Endothelial cell of umbilical vein (primary cell): ENCODE data around the gene PLXDC1. TPM values are rescaled to one million over a fixed set of nuclear protein-coding genes. Genes with fewer than 3 reads are reported as not detected.

ENCODE experiments used
- BruUV-seq: library from RNA; stranded (reverse); fragments of 400-500 nt; replicated peaks from 2 replicates; lab custom pipeline; 2021; lab: Mats Ljungman, UMichigan
- CTCF ChIA-PET: fragments of 300-600, 350-600 bp; sonication (Branson Sonifier 250); formaldehyde crosslinking; loops from one replicate; lab custom pipeline; 2021; ENCODE audit warnings: antibody characterized with exemption, inconsistent platforms; lab: Charles Lee
- POLR2A ChIA-PET: fragments of 300-600, 350-600 bp; sonication (Branson Sonifier 250); formaldehyde crosslinking; loops from one replicate; lab custom pipeline; 2021; ENCODE audit warnings: antibody characterized with exemption, inconsistent platforms; lab: Charles Lee
- DNase-seq: peaks from one replicate; pipeline ENCODE4 v3.0.0-alpha.2; 2011; ENCODE audit warnings: low read depth, low spot score
- FAIRE-seq: peaks from 2 replicates; lab custom pipeline; 2011; peaks lifted over from hg19 to GRCh38; lab: Jason Lieb, UNC
- H2AFZ ChIP-seq: 2 replicates; pipeline ENCODE4 v1.6.0; 2012; ENCODE audit warnings: low read depth, low read length, control low read depth, inconsistent platforms
- H3K27ac ChIP-seq: 2 replicates; pipeline ENCODE4 v1.5.1; 2011; ENCODE audit warnings: low read depth, mild to moderate bottlenecking, control low read depth, low read length, moderate library complexity; ENCODE audit not compliant: insufficient read depth
- H3K27me3 ChIP-seq, 2 experiments: 2 replicates each; pipeline versions ENCODE4 v1.6.0 to v1.6.1; 2011; ENCODE audit warnings: low read length in 2 of 2, mixed read lengths in 1 of 2; ENCODE audit not compliant: control insufficient read depth in 2 of 2, insufficient read depth in 2 of 2
- H3K36me3 ChIP-seq, 2 experiments: 2 replicates in 1 of 2; 3 replicates in 1 of 2; pipeline ENCODE4 v1.5.1; 2011; ENCODE audit warnings: low read length in 2 of 2, mild to moderate bottlenecking in 1 of 2, moderate library complexity in 1 of 2; ENCODE audit not compliant: control insufficient read depth in 2 of 2, insufficient read depth in 2 of 2; ENCODE audit errors: extremely low read depth in 1 of 2
- H3K4me1 ChIP-seq: 3 replicates; pipeline ENCODE4 v1.5.1; 2011; ENCODE audit warnings: mild to moderate bottlenecking, low read length; ENCODE audit not compliant: control insufficient read depth, insufficient read depth; ENCODE audit errors: extremely low read depth
- H3K4me2 ChIP-seq: 2 replicates; pipeline ENCODE4 v1.6.1; 2011; ENCODE audit warnings: low read length, control low read depth, mixed read lengths; ENCODE audit not compliant: insufficient read depth
- H3K4me3 ChIP-seq, 3 experiments: fragments of 200-600 bp in 1 of 3; sonication (generic), shearing (Covaris generic) in 1 of 3; replicated peaks in 1 of 3; 2 replicates each; pipeline ENCODE4 v1.5.1; 2011 to 2016; ENCODE audit warnings: control low read depth in 3 of 3, low read length in 3 of 3, mild to moderate bottlenecking in 2 of 3, inconsistent platforms in 1 of 3, low read depth in 1 of 3, moderate library complexity in 1 of 3; ENCODE audit not compliant: insufficient read depth in 1 of 3
- H3K79me2 ChIP-seq: 2 replicates; pipeline ENCODE4 v1.6.0; 2012; ENCODE audit warnings: low read length, inconsistent platforms; ENCODE audit not compliant: control insufficient read depth, insufficient read depth
- H3K9ac ChIP-seq: replicated peaks from 2 replicates; pipeline ENCODE3; 2011; ENCODE audit warnings: low read length, control low read depth; ENCODE audit not compliant: insufficient read depth; ENCODE audit errors: extremely low read depth
- H3K9me1 ChIP-seq: replicated peaks from 3 replicates; pipeline ENCODE4 v1.6.0; 2011; ENCODE audit warnings: mild to moderate bottlenecking, low read length; ENCODE audit not compliant: control insufficient read depth, insufficient read depth; ENCODE audit errors: extremely low read depth
- H3K9me3 ChIP-seq: replicated peaks from 2 replicates; pipeline ENCODE4 v1.5.1; 2012; ENCODE audit warnings: low read length, inconsistent platforms; ENCODE audit not compliant: control insufficient read depth, insufficient read depth
- H4K20me1 ChIP-seq: replicated peaks from 2 replicates; pipeline ENCODE3; 2011; ENCODE audit warnings: mild to moderate bottlenecking, low read length; ENCODE audit not compliant: control insufficient read depth, insufficient read depth; ENCODE audit errors: extremely low read depth
- CTCF ChIP-seq, 2 donors: IDR thresholded peaks; 1 replicate in 1 of 2; 2 replicates in 1 of 2; pipeline ENCODE4 v1.5.1; 2011; ENCODE audit warnings: low read length in 2 of 2, mild to moderate bottlenecking in 2 of 2, moderate library complexity in 2 of 2, control low read depth in 1 of 2, inconsistent platforms in 1 of 2, low read depth in 1 of 2; ENCODE audit not compliant: insufficient read depth in 1 of 2; ENCODE audit errors: extremely low read depth in 1 of 2
- EZH2 ChIP-seq: IDR thresholded peaks from 2 replicates; pipeline ENCODE4 v1.6.1; 2012; ENCODE audit warnings: borderline replicate concordance, low read depth, mild to moderate bottlenecking, moderate library complexity, low read length, inconsistent platforms; ENCODE audit not compliant: severe bottlenecking
- FOS ChIP-seq: IDR thresholded peaks from 2 replicates; pipeline ENCODE4 v1.6.1; 2011; ENCODE audit warnings: mild to moderate bottlenecking, low read length, moderate library complexity, borderline replicate concordance; ENCODE audit not compliant: insufficient read depth
- GATA2 ChIP-seq: IDR thresholded peaks from 2 replicates; pipeline ENCODE4 v1.7.0; 2011; ENCODE audit warnings: low read depth, mild to moderate bottlenecking, moderate library complexity, mixed read lengths, low read length; ENCODE audit not compliant: insufficient read length, insufficient read depth
- JUN ChIP-seq: IDR thresholded peaks from 2 replicates; pipeline ENCODE4 v1.6.1; 2011; ENCODE audit warnings: borderline replicate concordance, low read depth; ENCODE audit not compliant: insufficient read length, insufficient read depth
- MAX ChIP-seq: IDR thresholded peaks from 2 replicates; pipeline ENCODE4 v1.6.1; 2011; ENCODE audit not compliant: insufficient read depth, insufficient read length
- MYC ChIP-seq: IDR thresholded peaks from one replicate; pipeline ENCODE4 v1.6.1; 2011; ENCODE audit warnings: mild to moderate bottlenecking, low read depth, low read length
- POLR2A ChIP-seq: IDR thresholded peaks from 2 replicates; pipeline ENCODE4 v1.6.1; 2012; ENCODE audit warnings: low read depth, mild to moderate bottlenecking, control low read depth, low read length
- POLR2AphosphoS5 ChIP-seq: IDR thresholded peaks from 2 replicates; pipeline ENCODE4 v1.6.1; 2012; ENCODE audit warnings: low read depth, mild to moderate bottlenecking, control low read depth, low read length, moderate library complexity; ENCODE audit not compliant: insufficient read depth
- dilution Hi-C: fragments of 300-500 bp; cut with MboI; formaldehyde crosslinking; loops from one replicate; pipeline ENCODE4 v1.15.0; 2019; ENCODE audit warnings: low sequenced_read_pairs; ENCODE audit not compliant: extremely low pct_ligation_motif_present
- intact Hi-C: fragments of 100-400 bp; cut with micrococcal nuclease; formaldehyde crosslinking; loops from one replicate; pipeline ENCODE4 v1.10.0; 2022
- polyA plus RNA-seq, 4 experiments: library from polyadenylated mRNA; depleted of rRNA in 3 of 4; stranded (reverse) in 3 of 4; unstranded in 1 of 4; fragments of >200 nt; gene quantifications; 2 replicates each; pipeline versions ENCODE4 v1.2.1 to v1.2.3, GENCODE V29; 2011 to 2012; ENCODE audit warnings: missing spikeins in 1 of 4
- total RNA-seq: library from RNA; stranded (reverse); gene quantifications from 2 replicates; pipeline ENCODE4 v1.2.3, GENCODE V29; 2021

PLXDC1 gene
- total and polyA plus RNA-seq, 2 donors (not counting 3 experiments of a cell fraction or from before 2014, with no cell fraction given), result 0.03 TPM; not detected in 1

- Histone ChIP-seq H3K36me3 (no peaks in the 10 kb centered on the region), H3K4me3 (no peak overlapping the region), H3K9me3 (no peaks in the 10 kb centered on the region), H3K27me3 (no peaks in the 10 kb centered on the region), H3K79me2 (no peaks in the 10 kb centered on the region), H4K20me1 (no peaks in the 10 kb centered on the region), H2AFZ (no peak overlapping the region), H3K9me1 (no peaks in the 10 kb centered on the region), H3K27ac (no peak overlapping the region), H3K9ac (no peak overlapping the region), H3K4me2 (no peak overlapping the region), H3K4me1 (no peaks in the 10 kb centered on the region)
- TF ChIP-seq FOS (no peak), JUN (no peak), MAX (no peak), GATA2 (no peak), EZH2 (no peak), MYC (no peak), CTCF (IDR thresholded peaks at IDR 0.05; ENCODE audit: extremely low read depth in 1 of 2, insufficient read depth in 1 of 2, low read depth in 1 of 2, low read length in 2 of 2) (no peak), POLR2AphosphoS5 (no peak), POLR2A (no peak)
- ChIA-PET CTCF (no interaction called here), POLR2A (no interaction called here)
- intact Hi-C loops, result no loop called here
- dilution Hi-C loops, result no loop called here
- BruUV-seq, result no TSS peak
- no peak for DNase-seq
- no peak for FAIRE-seq
These were observed 25.0 kb downstream of the PLXDC1 start for GRCh38 chr17:39126436-39126835.
